Hindlimb muscle (tissue), 1 donor: ENCODE results near the gene NBEA. TPM values are rescaled to one million over a fixed set of nuclear protein-coding genes. Genes with fewer than 3 reads are reported as not detected.

Experiments used
- DNase-seq: peaks from one replicate; pipeline ENCODE4 v3.0.0-alpha.2; 2013
- polyA plus RNA-seq: library from polyadenylated mRNA; unstranded; fragments of 120-200 nt; gene quantifications from one replicate; pipeline ENCODE4 v1.2.1, GENCODE V29; 2013; ENCODE audit not compliant: insufficient read length

The NBEA gene
- polyA plus RNA-seq, 1 donor: 17.3 TPM

GRCh38 chr13:35518337-35518946 lies 576.4 kb downstream of the NBEA start:
- no peak for DNase-seq

- no peak for DNase-seq
These were observed 582.1 kb downstream of the NBEA start for GRCh38 chr13:35524171-35524570.

GRCh38 chr13:35526577-35526976 lies 584.5 kb downstream of the NBEA start:
- DNase-seq: no peak

DNA sequence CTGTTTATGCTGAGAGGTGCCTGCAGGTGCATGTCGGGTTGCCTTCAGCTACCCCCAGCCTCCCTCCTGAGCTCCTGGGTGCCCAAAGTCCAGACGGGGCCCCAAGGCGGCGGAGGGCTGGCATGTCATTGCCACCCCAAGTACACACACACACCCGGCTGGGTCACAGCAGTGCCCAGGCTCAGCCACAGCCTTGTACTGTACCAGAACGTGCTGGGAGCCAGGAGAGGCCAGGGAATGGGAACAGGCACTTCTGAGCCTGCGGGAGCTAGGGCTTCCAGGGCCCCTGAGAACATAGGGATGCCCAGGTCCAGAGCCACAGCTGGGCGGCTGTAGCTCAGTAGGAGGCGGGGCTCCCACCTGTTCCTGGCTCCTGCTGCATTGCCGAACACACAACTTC lies 585.4 kb downstream of the NBEA start:
- DNase-seq: no peak

GRCh38 chr13:35530147-35530546 lies 588.1 kb downstream of the NBEA start:
- DNase-seq: no peak

- no peak for DNase-seq
These were observed 588.5 kb downstream of the NBEA start for GRCh38 chr13:35530581-35530980.

- no peak for DNase-seq
These were observed 589.5 kb downstream of the NBEA start for GRCh38 chr13:35531526-35531925.

DNA sequence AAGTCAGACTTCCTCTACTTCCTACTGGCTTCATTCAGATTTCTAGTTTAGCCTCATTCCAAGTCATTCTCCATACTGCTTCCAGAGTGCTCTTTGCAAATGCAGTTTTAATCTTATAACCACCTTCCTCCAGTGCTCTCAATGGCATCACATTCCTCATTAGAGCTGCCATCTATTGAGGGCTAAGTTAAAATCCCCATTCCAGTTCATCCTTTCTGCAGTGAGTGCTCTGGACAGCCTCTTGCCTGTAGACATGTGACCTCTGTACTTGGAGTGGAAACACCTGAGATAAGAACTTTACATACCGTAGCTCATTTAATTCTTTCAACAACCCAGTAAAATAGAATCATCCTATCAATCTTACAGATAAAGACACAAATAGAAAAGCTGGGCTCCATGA lies 592.3 kb downstream of the NBEA start:
- DNase-seq: no peak

DNA sequence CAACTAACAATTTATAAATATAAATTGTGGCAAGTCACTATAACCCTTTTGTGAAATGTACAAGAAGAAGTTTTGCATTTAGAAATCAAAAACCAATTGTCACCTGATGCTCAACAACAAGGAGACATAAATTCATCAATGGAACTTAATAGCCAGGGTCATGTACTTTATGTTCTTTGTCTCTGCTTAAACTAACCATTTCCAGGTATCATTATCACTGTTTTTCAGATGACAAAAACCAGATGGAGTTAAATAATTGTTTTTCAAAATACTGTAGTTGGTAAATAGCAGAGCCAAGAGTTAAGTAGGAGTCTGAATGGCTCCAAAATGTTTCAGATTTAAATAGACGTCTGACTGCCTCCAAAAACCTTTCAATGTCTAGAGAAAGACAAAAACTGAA lies 606.7 kb downstream of the NBEA start:
- DNase-seq: no peak

GRCh38 chr13:35549481-35549880 lies 607.4 kb downstream of the NBEA start:
- no peak for DNase-seq

- no peak for DNase-seq
These were observed 610.2 kb downstream of the NBEA start for GRCh38 chr13:35552172-35552844.

- DNase-seq: no peak
These were observed 613.0 kb downstream of the NBEA start for GRCh38 chr13:35554972-35555623.

DNA sequence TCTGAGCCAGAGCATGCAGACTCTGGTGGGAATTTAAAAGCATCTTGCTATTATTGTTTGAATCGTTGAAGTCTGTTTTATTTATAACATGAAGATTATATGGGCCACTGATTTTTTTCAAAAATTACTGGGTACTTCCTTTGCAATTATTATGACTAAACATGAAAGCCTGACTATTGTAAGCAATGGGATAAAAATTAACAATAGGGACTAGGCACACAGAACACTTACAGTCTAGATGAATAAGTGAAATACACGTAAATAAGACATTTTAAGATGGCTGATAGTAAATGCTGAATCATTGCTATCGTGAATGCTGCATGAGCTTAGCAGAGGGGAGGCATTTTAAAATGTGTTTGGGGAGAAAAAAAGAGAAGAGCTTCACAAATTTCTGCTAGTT lies 615.4 kb downstream of the NBEA start:
- DNase-seq: no peak

DNA sequence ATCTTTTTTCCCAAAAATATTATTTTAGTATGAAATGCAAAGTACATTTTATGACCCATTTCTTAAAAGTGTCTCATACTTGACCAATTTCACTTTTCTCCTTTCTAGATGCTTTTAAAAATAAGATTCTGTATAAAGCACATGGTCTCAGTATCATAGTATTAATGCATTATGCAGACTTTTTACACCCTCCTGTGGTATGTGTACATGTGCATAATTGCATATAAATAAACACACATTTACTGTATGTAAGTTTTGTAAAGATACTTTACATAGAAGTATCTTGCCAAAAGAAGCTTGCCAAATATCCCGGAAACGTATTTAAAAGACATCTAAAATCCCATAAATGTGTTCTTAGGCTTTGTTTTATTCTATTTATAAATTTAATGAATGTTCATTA lies 619.5 kb downstream of the NBEA start:
- no peak for DNase-seq

- no peak for DNase-seq
These were observed 623.2 kb downstream of the NBEA start for GRCh38 chr13:35565273-35565672.

DNA sequence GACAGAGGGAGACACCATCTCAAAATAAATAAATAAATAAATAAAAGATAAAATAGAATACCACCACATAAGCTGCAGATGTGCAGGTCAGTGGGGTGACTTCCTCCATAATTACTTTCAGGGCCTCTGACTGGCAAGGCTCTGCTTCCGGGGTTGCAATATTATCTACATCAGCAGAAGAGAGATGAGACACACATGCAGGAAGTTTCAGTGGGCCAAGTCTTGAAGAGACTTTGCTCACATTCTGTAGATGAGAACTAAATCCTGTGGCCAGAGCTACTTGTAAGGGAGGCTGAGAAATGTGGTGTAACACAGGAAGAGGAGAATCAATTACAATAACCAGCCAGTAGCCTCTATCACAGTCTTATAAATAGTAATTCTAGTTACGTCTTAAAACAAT lies 624.3 kb downstream of the NBEA start:
- no peak for DNase-seq

DNA sequence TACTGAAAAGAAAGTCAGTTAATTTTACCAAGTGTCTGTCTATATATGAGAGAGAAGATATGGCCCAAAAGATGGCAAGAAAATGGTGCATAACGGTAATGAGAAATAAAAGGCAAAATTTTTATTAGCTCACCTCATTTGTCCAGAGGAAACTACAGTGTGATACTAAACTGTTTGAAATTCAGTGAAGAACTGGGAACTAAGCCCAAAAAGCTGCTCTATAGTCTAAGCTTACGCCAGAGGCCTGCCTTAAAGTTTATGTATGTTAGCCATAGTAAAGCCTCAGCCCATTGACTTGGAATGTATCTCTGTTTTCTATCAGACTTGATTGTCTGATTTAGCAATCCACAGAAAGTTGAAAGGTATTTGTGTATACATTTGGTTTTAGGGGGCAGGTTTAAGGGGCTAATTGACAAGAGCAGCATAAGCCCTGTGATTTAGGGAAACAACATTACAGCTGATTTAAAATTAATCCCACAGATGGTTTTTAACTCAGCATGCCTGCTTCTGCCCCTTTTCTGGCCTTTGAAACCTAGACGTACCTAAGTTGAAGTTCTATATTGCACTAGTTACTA lies 625.4 kb downstream of the NBEA start:
- no peak for DNase-seq

- DNase-seq: no peak
These were observed 631.6 kb downstream of the NBEA start for GRCh38 chr13:35573639-35574038.

- no peak for DNase-seq
These were observed 650.4 kb downstream of the NBEA start for GRCh38 chr13:35592457-35592856.

- no peak for DNase-seq
These were observed 651.6 kb downstream of the NBEA start for GRCh38 chr13:35593651-35594050.

- DNase-seq: no peak
These were observed 652.0 kb downstream of the NBEA start for GRCh38 chr13:35594096-35594495.

DNA sequence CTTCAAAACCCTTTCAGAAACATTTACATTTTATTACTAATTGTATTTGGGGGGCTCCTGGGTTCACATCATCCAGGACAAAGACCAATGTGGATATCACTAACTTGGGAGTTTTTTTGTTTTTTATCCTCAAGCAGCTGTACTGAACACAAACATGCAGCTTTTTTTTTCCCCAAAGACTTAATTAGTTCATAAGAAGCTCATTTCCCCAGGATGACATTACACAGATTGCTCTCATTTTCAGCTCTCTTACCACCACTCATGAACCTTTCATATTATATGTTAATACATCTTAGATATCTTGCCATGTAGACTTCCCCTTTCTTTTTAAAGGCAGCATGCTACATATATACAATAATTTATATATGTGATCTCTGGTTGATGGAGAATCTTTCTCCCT lies 653.1 kb downstream of the NBEA start:
- no peak for DNase-seq

GRCh38 chr13:35596321-35597030 lies 654.4 kb downstream of the NBEA start:
- no peak for DNase-seq
